ENCODE data around the gene SUGP2.

- TF ChIP-seq ESRRA (IDR thresholded peaks at IDR 0.05; ENCODE audit: borderline replicate concordance, low read depth), result no peak
- TF ChIP-seq ZNF121 (CRISPR knock-in tag; conservative IDR thresholded peaks at IDR 0.05), result no peak
Measured at GRCh38 chr19:19026299-19026971, 6.9 kb downstream of the SUGP2 start.

Measured in K562 (cell line).